GM23338 (cell line): Measurements from ENCODE around the gene UGT1A4. TPM values are rescaled to one million over a fixed set of nuclear protein-coding genes. Genes with fewer than 3 reads are reported as not detected.

Source experiments
- ATAC-seq: fragments of 200-7000 bp; cut with Tn5 transposase; 3 replicates; pipeline ENCODE4 v1.9.1; 2020
- DNase-seq: peaks from one replicate; pipeline ENCODE4 v3.0.0-alpha.2; 2015; ENCODE audit warnings: low spot score
- H2AFZ ChIP-seq: fragments of 200-600 bp; sonication (generic); 2 replicates; pipeline ENCODE4 v1.8.0; 2016; ENCODE audit warnings: antibody characterized with exemption, mild to moderate bottlenecking, moderate library complexity
- H3F3A ChIP-seq: fragments of 200-600 bp; sonication (generic); replicated peaks from 2 replicates; pipeline ENCODE4 v1.8.0; 2017; ENCODE audit warnings: antibody characterized with exemption, mixed run types, low read depth
- H3K27ac ChIP-seq: fragments of 200-600 bp; sonication (generic); 2 replicates; pipeline ENCODE4 v1.6.1; 2016; ENCODE audit warnings: low read depth
- H3K27me3 ChIP-seq: fragments of 200-600 bp; sonication (generic); 2 replicates; pipeline ENCODE4 v1.8.0; 2016; ENCODE audit warnings: mild to moderate bottlenecking, mixed run types, moderate library complexity; ENCODE audit not compliant: insufficient read depth
- H3K36me3 ChIP-seq: fragments of 200-600 bp; sonication (generic); 2 replicates; pipeline ENCODE4 v1.8.0; 2016; ENCODE audit warnings: mild to moderate bottlenecking; ENCODE audit not compliant: insufficient read depth
- H3K4me1 ChIP-seq: fragments of 200-600 bp; sonication (generic); 2 replicates; pipeline ENCODE4 v1.8.0; 2016; ENCODE audit warnings: mild to moderate bottlenecking, moderate library complexity; ENCODE audit not compliant: insufficient read depth
- H3K4me2 ChIP-seq: fragments of 200-600 bp; sonication (generic); 2 replicates; pipeline ENCODE4 v1.7.1; 2017; ENCODE audit warnings: mixed run types
- H3K4me3 ChIP-seq: fragments of 200-600 bp; sonication (generic); 2 replicates; pipeline ENCODE4 v1.6.1; 2016; ENCODE audit warnings: mixed run types
- H3K79me2 ChIP-seq: fragments of 200-600 bp; sonication (generic); replicated peaks from 2 replicates; pipeline ENCODE4 v1.8.0; 2017; ENCODE audit warnings: mild to moderate bottlenecking; ENCODE audit not compliant: insufficient read depth
- H3K9me2 ChIP-seq: fragments of 200-600 bp; sonication (generic); 2 replicates; pipeline ENCODE4 v1.8.0; 2017; ENCODE audit not compliant: insufficient read depth
- H4K20me1 ChIP-seq: fragments of 200-600 bp; sonication (generic); replicated peaks from 2 replicates; pipeline ENCODE4 v1.8.0; 2017; ENCODE audit warnings: mild to moderate bottlenecking; ENCODE audit not compliant: insufficient read depth
- H3K27ac Mint-ChIP-seq: 2 replicates; pipeline ENCODE4 v1.8.0; 2020; ENCODE audit warnings: inconsistent platforms, mild to moderate bottlenecking, moderate library complexity, mixed read lengths
- H3K27me3 Mint-ChIP-seq: 3 replicates; pipeline ENCODE4 v1.8.0; 2022; ENCODE audit warnings: low read depth, mild to moderate bottlenecking, moderate library complexity, mixed read lengths, inconsistent platforms; ENCODE audit not compliant: insufficient read depth, poor library complexity
- H3K36me3 Mint-ChIP-seq: 3 replicates; pipeline ENCODE4 v1.8.0; 2021; ENCODE audit warnings: low read depth, mild to moderate bottlenecking, inconsistent platforms, moderate library complexity, mixed read lengths
- H3K4me1 Mint-ChIP-seq: 3 replicates; pipeline ENCODE4 v1.8.0; 2020; ENCODE audit warnings: mild to moderate bottlenecking, inconsistent platforms, mixed read lengths
- H3K4me3 Mint-ChIP-seq: 3 replicates; pipeline ENCODE4 v1.8.0; 2021; ENCODE audit warnings: moderate library complexity, mild to moderate bottlenecking, inconsistent platforms, mixed read lengths
- H3K9me3 Mint-ChIP-seq: 3 replicates; pipeline ENCODE4 v1.8.0; 2020; ENCODE audit warnings: moderate library complexity, mild to moderate bottlenecking, inconsistent platforms, mixed read lengths
- CREB1 ChIP-seq: fragments of 250-450 bp; sonication (Bioruptor Pico); IDR thresholded peaks from 2 replicates; pipeline ENCODE4 v1.5.0; 2020; ENCODE audit warnings: low read depth, mild to moderate bottlenecking, moderate library complexity
- CTCF ChIP-seq, 2 experiments: fragments of 200-600 bp in 1 of 2; sonication (generic) in 1 of 2; conservative IDR thresholded peaks; 2 replicates each; pipeline versions ENCODE4 v1.5.1 to v1.6.1; 2016 to 2017; ENCODE audit warnings: antibody characterized with exemption in 2 of 2, low read depth in 2 of 2, mild to moderate bottlenecking in 2 of 2, moderate library complexity in 1 of 2
- ETS1 ChIP-seq: IDR thresholded peaks from 2 replicates; pipeline ENCODE4 v1.6.1; 2016; ENCODE audit warnings: antibody characterized with exemption
- EZH2 ChIP-seq: fragments of 200-600 bp; sonication (generic); IDR thresholded peaks from one replicate; pipeline ENCODE4 v1.8.0; 2017; ENCODE audit warnings: antibody characterized with exemption, mild to moderate bottlenecking, low read depth; ENCODE audit not compliant: unreplicated experiment
- EZH2phosphoT487 ChIP-seq: fragments of 200-600 bp; sonication (generic); IDR thresholded peaks from one replicate; pipeline ENCODE4 v1.8.1; 2018; ENCODE audit warnings: antibody characterized with exemption; ENCODE audit not compliant: unreplicated experiment
- JUNB ChIP-seq: IDR thresholded peaks from one replicate; pipeline ENCODE4 v1.6.1; 2016; ENCODE audit warnings: antibody characterized with exemption; ENCODE audit not compliant: unreplicated experiment
- NANOG ChIP-seq: IDR thresholded peaks from 2 replicates; pipeline ENCODE4 v1.6.1; 2016; ENCODE audit warnings: antibody characterized with exemption, borderline replicate concordance
- POLR2AphosphoS5 ChIP-seq: IDR thresholded peaks from 2 replicates; pipeline ENCODE4 v1.6.1; 2016; ENCODE audit warnings: antibody characterized with exemption, low read depth
- REST ChIP-seq: IDR thresholded peaks from one replicate; pipeline ENCODE4 v1.6.1; 2018; ENCODE audit warnings: antibody characterized with exemption; ENCODE audit not compliant: unreplicated experiment
- STAT1 ChIP-seq: IDR thresholded peaks from one replicate; pipeline ENCODE4 v1.6.1; 2016; ENCODE audit warnings: antibody characterized with exemption; ENCODE audit not compliant: unreplicated experiment
- ZNF114 ChIP-seq: fragments of 250-450 bp; sonication (Bioruptor Pico); IDR thresholded peaks from 2 replicates; pipeline ENCODE4 v1.5.0; 2020; ENCODE audit warnings: mild to moderate bottlenecking, moderate library complexity
- ZNF331 ChIP-seq: fragments of 250-450 bp; sonication (Bioruptor Pico); IDR thresholded peaks from 2 replicates; pipeline ENCODE4 v1.5.0; 2020; ENCODE audit warnings: low read depth, mild to moderate bottlenecking, moderate library complexity
- ZNF462 ChIP-seq: fragments of 250-450 bp; sonication (Bioruptor Pico); IDR thresholded peaks from 2 replicates; pipeline ENCODE4 v1.5.0; 2020; ENCODE audit warnings: mild to moderate bottlenecking, moderate library complexity
- polyA plus RNA-seq: library from polyadenylated mRNA; unstranded; fragments of >200 nt; fragmentation: Nextera tagmentation; extraction: Ambion mirVana; gene quantifications from 2 replicates; pipeline ENCODE4 v1.2.1, GENCODE V29; 2016
- total RNA-seq: library from RNA; depleted of rRNA; stranded (reverse); fragments of >200 nt; shearing (Covaris generic); gene quantifications from 2 replicates; pipeline ENCODE4 v1.2.3, GENCODE V29; 2014

UGT1A4 gene
- total and polyA plus RNA-seq, 2 experiments from 2014 or later, result not detected

GRCh38 chr2:233800208-233800607, 81.7 kb downstream of the UGT1A4 start:
- H3K9me2 ChIP-seq, result no peaks in the 10 kb centered on the region
- no peak overlapping the region for H3K4me3 Mint-ChIP-seq
- H3K36me3 Mint-ChIP-seq, result no peaks in the 10 kb centered on the region; the same call in 2 of the 3 replicates

More at GRCh38 chr2:233800208-233800607, 81.7 kb downstream of the UGT1A4 start:
- Mint-ChIP-seq H3K27me3 (peaks cover 3% of the 10 kb centered on the region), H3K9me3 (peaks cover 19% of the 10 kb centered on the region), H3K4me1 (no peaks in the 10 kb centered on the region), H3K27ac (no peak overlapping the region)
- H3K79me2 ChIP-seq, result no peaks in the 10 kb centered on the region
- H3K4me3 ChIP-seq, result no peak overlapping the region
- no peaks in the 10 kb centered on the region for H3K4me1 ChIP-seq
- H4K20me1 ChIP-seq, result no peaks in the 10 kb centered on the region
- no peak overlapping the region for H3K27ac ChIP-seq
- no peak for TF ChIP-seq CTCF (conservative IDR thresholded peaks at IDR 0.05; ENCODE audit: low read depth in 2 of 2)
- TF ChIP-seq POLR2AphosphoS5, result no peak
- no peak for TF ChIP-seq ZNF462 (CRISPR knock-in tag)
- TF ChIP-seq NANOG, result no peak
- TF ChIP-seq EZH2phosphoT487, result no peak
- TF ChIP-seq JUNB, result no peak
- TF ChIP-seq STAT1, result no peak
- no peak for TF ChIP-seq REST
- no peak for TF ChIP-seq CREB1
- no peak for TF ChIP-seq ZNF331 (CRISPR knock-in tag)
- TF ChIP-seq EZH2, result no peak
- TF ChIP-seq ETS1, result no peak
- no peak for TF ChIP-seq ZNF114
- no peak overlapping the region for H2AFZ ChIP-seq
- DNase-seq (no peak), ATAC-seq (no peak)
- H3K36me3 ChIP-seq, result no peaks in the 10 kb centered on the region
- H3K27me3 ChIP-seq, result no peaks in the 10 kb centered on the region
- no peak overlapping the region for H3K4me2 ChIP-seq
- H3F3A ChIP-seq, result no peaks in the 10 kb centered on the region
